Right ventricle myocardium superior (tissue), 1 donor: ENCODE measurements around the gene OPRD1. TPM values are rescaled to one million over a fixed set of nuclear protein-coding genes. Genes with fewer than 3 reads are reported as not detected.
"Not testable (repeated sequence)": the region's sequence is repeated elsewhere in the genome, so short reads cannot be mapped to it uniquely, and the experiment has no call there.

ENCODE experiments used
- ATAC-seq: fragments of 200-7000 bp; cut with Tn5 transposase; one replicate; pipeline ENCODE4 v1.9.1; 2020; ENCODE audit warnings: mild to moderate bottlenecking; ENCODE audit not compliant: poor library complexity
- DNase-seq: peaks from one replicate; pipeline ENCODE4 v3.0.0-alpha.2; 2020
- intact Hi-C: fragments of 100-400 bp; cut with DNase I; formaldehyde crosslinking; loops from one replicate; pipeline ENCODE4 v1.11.2; 2022
- total RNA-seq: library from RNA; stranded (reverse); fragmentation: NEBNext Ultra II Directional; extraction: Animal tissue kit (Norgen Biotek cat#: 25700); gene quantifications from one replicate; pipeline ENCODE4 v1.2.1, GENCODE V29; 2021
- donor health status: DM: no; HTN: yes; CAD: no; lungs with severe emphysema.

Gene OPRD1
- total RNA-seq, 1 donor from 2014 or later, result not detected

GRCh38 chr1:28832966-28833365 lies 21.0 kb downstream of the OPRD1 start:
- DNase-seq, result no peak
- intact Hi-C loops, result no loop called here
- no peak for ATAC-seq

GRCh38 chr1:28833381-28833780 lies 21.4 kb downstream of the OPRD1 start:
- intact Hi-C loops, result no loop called here
- DNase-seq, result no peak
- no peak for ATAC-seq

GRCh38 chr1:28835237-28835650 lies 23.3 kb downstream of the OPRD1 start:
- ATAC-seq (peak; percentile 83), DNase-seq (no peak)
- intact Hi-C loops, result no loop called here

- DNase-seq, result no peak
- ATAC-seq, result no peak
- intact Hi-C loops, result no loop called here
These were observed 24.5 kb downstream of the OPRD1 start for GRCh38 chr1:28836421-28836956.

- ATAC-seq, result no peak
- intact Hi-C loops, result no loop called here
- no peak for DNase-seq
These were observed 29.1 kb downstream of the OPRD1 start for GRCh38 chr1:28840928-28841544.

GRCh38 chr1:28845786-28846543 lies 34.0 kb downstream of the OPRD1 start:
- no peak for ATAC-seq
- intact Hi-C loops, result no loop called here

GRCh38 chr1:28847207-28847606 lies 35.2 kb downstream of the OPRD1 start:
- DNase-seq, ATAC-seq, intact Hi-C loops: not testable (repeated sequence)

More at GRCh38 chr1:28845786-28846543, 34.0 kb downstream of the OPRD1 start:
- no peak for DNase-seq

GRCh38 chr1:28848416-28848815 lies 36.4 kb downstream of the OPRD1 start:
- DNase-seq (no peak), ATAC-seq (no peak)
- intact Hi-C loops, result no loop called here

- intact Hi-C loops, result no loop called here
These were observed 41.2 kb downstream of the OPRD1 start for GRCh38 chr1:28853093-28853742.

GRCh38 chr1:28854406-28854805 lies 42.4 kb downstream of the OPRD1 start:
- DNase-seq, intact Hi-C loops, ATAC-seq: not testable (repeated sequence)

More at GRCh38 chr1:28853093-28853742, 41.2 kb downstream of the OPRD1 start:
- no peak for DNase-seq
- no peak for ATAC-seq

- ATAC-seq, result no peak
- intact Hi-C loops, result no loop called here
These were observed 43.1 kb downstream of the OPRD1 start for GRCh38 chr1:28855046-28855445.

GRCh38 chr1:28855469-28855951 lies 43.5 kb downstream of the OPRD1 start:
- ATAC-seq, result no peak
- intact Hi-C loops, result no loop called here
- DNase-seq, result no peak

More at GRCh38 chr1:28855046-28855445, 43.1 kb downstream of the OPRD1 start:
- no peak for DNase-seq

- DNase-seq (no peak), ATAC-seq (no peak)
- intact Hi-C loops, result no loop called here
These were observed 44.0 kb downstream of the OPRD1 start for GRCh38 chr1:28855969-28856368.

GRCh38 chr1:28860332-28861073 lies 48.5 kb downstream of the OPRD1 start:
- intact Hi-C loops, result no loop called here
- no peak for DNase-seq
- no peak for ATAC-seq

GRCh38 chr1:28862571-28863403 lies 50.8 kb downstream of the OPRD1 start:
- intact Hi-C loops, result no loop called here
- ATAC-seq, result no peak
- DNase-seq, result no peak

- DNase-seq (no peak), ATAC-seq (no peak)
- intact Hi-C loops, result loop anchor here (2.0 kb wide), 1 partner anchor 60 kb away; no protein-coding TSS in a partner anchor
These were observed 52.7 kb downstream of the OPRD1 start for GRCh38 chr1:28864695-28865094.

GRCh38 chr1:28865997-28866650 lies 54.2 kb downstream of the OPRD1 start:
- ATAC-seq (no peak), DNase-seq (no peak)

More at GRCh38 chr1:28865997-28866650, 54.2 kb downstream of the OPRD1 start:
- intact Hi-C loops, result loop anchor here (2.0 kb wide), 1 partner anchor 61 kb away; no protein-coding TSS in a partner anchor
